HepG2 (cell line): Measurements from ENCODE around the gene PAK1. TPM values are rescaled to one million over a fixed set of nuclear protein-coding genes. Genes with fewer than 3 reads are reported as not detected.

Experiments
- ATAC-seq: fragments of 200-7000 bp; cut with Tn5 transposase; 3 replicates; pipeline ENCODE4 v1.9.1; 2020; ENCODE audit warnings: mild to moderate bottlenecking, moderate library complexity
- BruUV-seq: library from RNA; stranded (reverse); fragments of 400-500 nt; replicated peaks from 2 replicates; lab custom pipeline; 2021; lab: Mats Ljungman, UMichigan
- CTCF ChIA-PET: fragments of 300-600 bp; formaldehyde crosslinking; extraction: SDS; loops from one replicate; lab custom pipeline; 2021; ENCODE audit warnings: low total read pairs, inconsistent platforms, low intra/inter-chr PET ratio; lab: Yijun Ruan, JAX
- POLR2A ChIA-PET: fragments of 350-600 bp; sonication (Branson Sonifier 250); formaldehyde crosslinking; loops from one replicate; lab custom pipeline; 2020; ENCODE audit warnings: antibody characterized with exemption, inconsistent platforms; lab: Yijun Ruan, JAX
- DNase-seq: peaks from one replicate; pipeline ENCODE4 v3.0.0-alpha.2; 2015; ENCODE audit warnings: low spot score
- FAIRE-seq: peaks from 3 replicates; lab custom pipeline; 2011; peaks lifted over from hg19 to GRCh38; lab: Jason Lieb, UNC
- H2AFZ ChIP-seq: one replicate; pipeline ENCODE4 v1.6.1; 2011; ENCODE audit warnings: low read length, inconsistent platforms
- H3K27ac ChIP-seq: fragments of 300-600 bp; 3 replicates; pipeline ENCODE4 v1.8.0; 2011; ENCODE audit warnings: mixed run types, mild to moderate bottlenecking, mixed read lengths, low read length, inconsistent platforms; ENCODE audit not compliant: insufficient read depth; ENCODE audit errors: extremely low read length
- H3K27me3 ChIP-seq, 2 experiments: fragments of 200-600 bp in 1 of 2; 2 replicates in 1 of 2; 3 replicates in 1 of 2; pipeline versions ENCODE4 v1.6.0 to v1.8.0; 2011; ENCODE audit warnings: low read length in 2 of 2, mild to moderate bottlenecking in 2 of 2, moderate library complexity in 2 of 2, inconsistent platforms in 1 of 2; ENCODE audit not compliant: insufficient read depth in 2 of 2, control insufficient read depth in 1 of 2
- H3K36me3 ChIP-seq, 2 experiments: fragments of 200-600 bp in 1 of 2; replicated peaks in 1 of 2; 2 replicates in 1 of 2; 3 replicates in 1 of 2; pipeline versions ENCODE4 v1.5.1 to v1.8.0; 2011; ENCODE audit warnings: low read length in 2 of 2, inconsistent platforms in 1 of 2; ENCODE audit not compliant: insufficient read depth in 2 of 2, control insufficient read depth in 1 of 2
- H3K4me1 ChIP-seq: 2 replicates; pipeline ENCODE4 v1.5.1; 2012; ENCODE audit warnings: low read length, inconsistent platforms; ENCODE audit not compliant: insufficient read depth
- H3K4me2 ChIP-seq: 2 replicates; pipeline ENCODE4 v1.6.0; 2011; ENCODE audit warnings: low read depth, low read length, inconsistent platforms
- H3K4me3 ChIP-seq, 3 experiments: fragments of 200-600 bp in 1 of 3; sonication (generic), shearing (Covaris generic) in 1 of 3; replicated peaks in 1 of 3; 2 replicates each; pipeline ENCODE4 v1.5.1; 2011 to 2016; ENCODE audit warnings: low read length in 3 of 3, inconsistent platforms in 2 of 3, low read depth in 2 of 3, mild to moderate bottlenecking in 2 of 3, control low read depth in 1 of 3, mixed read lengths in 1 of 3; ENCODE audit not compliant: insufficient read depth in 1 of 3
- H3K79me2 ChIP-seq: one replicate; pipeline ENCODE4 v1.6.1; 2011; ENCODE audit warnings: low read length, inconsistent platforms; ENCODE audit not compliant: insufficient read depth
- H3K9ac ChIP-seq: 2 replicates; pipeline ENCODE4 v1.6.0; 2011; ENCODE audit warnings: mild to moderate bottlenecking, low read depth, low read length, inconsistent platforms; ENCODE audit not compliant: insufficient read depth
- H3K9me3 ChIP-seq: 2 replicates; pipeline ENCODE4 v1.5.1; 2012; ENCODE audit warnings: mild to moderate bottlenecking, low read length
- H4K20me1 ChIP-seq: 2 replicates; pipeline ENCODE4 v1.6.0; 2011; ENCODE audit warnings: inconsistent platforms, mild to moderate bottlenecking, low read length, moderate library complexity; ENCODE audit not compliant: insufficient read depth
- CCAR2 ChIP-seq: fragments of 200-400 bp; formaldehyde crosslinking; optimal IDR thresholded peaks from 2 replicates; pipeline ENCODE3; 2018; ENCODE audit warnings: low read depth, mild to moderate bottlenecking, low read length, moderate library complexity
- CENPT ChIP-seq: sonication (generic); formaldehyde crosslinking; IDR thresholded peaks from 2 replicates; pipeline ENCODE4 v1.8.0; 2022; ENCODE audit warnings: low read depth, mild to moderate bottlenecking, moderate library complexity, missing genetic modification reagents
- KAT7 ChIP-seq: IDR thresholded peaks from 2 replicates; pipeline ENCODE4 v1.6.1; 2018; ENCODE audit warnings: borderline replicate concordance, missing compliant biosample characterization
- KLF12 ChIP-seq: sonication (generic); formaldehyde crosslinking; IDR thresholded peaks from 2 replicates; pipeline ENCODE4 v1.4.0; 2020; ENCODE audit warnings: missing genetic modification reagents, borderline replicate concordance
- NCOA1 ChIP-seq: sonication (generic); formaldehyde crosslinking; IDR thresholded peaks from 2 replicates; pipeline ENCODE4 v1.9.0; 2021; ENCODE audit warnings: missing genetic modification reagents
- SRSF1 ChIP-seq: fragments of 200-400 bp; formaldehyde crosslinking; optimal IDR thresholded peaks from 2 replicates; pipeline ENCODE3; 2017; ENCODE audit warnings: mild to moderate bottlenecking, low read depth, low read length, moderate library complexity
- TAF15 ChIP-seq: fragments of 200-400 bp; formaldehyde crosslinking; IDR thresholded peaks from one replicate; pipeline ENCODE4 v1.6.1; 2018; ENCODE audit warnings: mild to moderate bottlenecking, low read depth, low read length; ENCODE audit not compliant: poor library complexity, severe bottlenecking
- ZBTB8A ChIP-seq: sonication (generic); formaldehyde crosslinking; IDR thresholded peaks from 2 replicates; pipeline ENCODE4 v1.4.0; 2020; ENCODE audit warnings: mild to moderate bottlenecking, low read depth, missing genetic modification reagents, borderline replicate concordance
- ZFP36L2 ChIP-seq: sonication (generic); formaldehyde crosslinking; IDR thresholded peaks from 2 replicates; pipeline ENCODE4 v1.4.0; 2020; ENCODE audit warnings: missing genetic modification reagents
- ZFY ChIP-seq: sonication (generic); formaldehyde crosslinking; IDR thresholded peaks from 2 replicates; pipeline ENCODE4 v1.4.0; 2020; ENCODE audit warnings: missing genetic modification reagents
- ZMAT3 ChIP-seq: sonication (generic); formaldehyde crosslinking; conservative IDR thresholded peaks from 2 replicates; pipeline ENCODE4 v1.7.0; 2021; ENCODE audit warnings: missing genetic modification reagents
- ZNF616 ChIP-seq: sonication (generic); formaldehyde crosslinking; IDR thresholded peaks from 2 replicates; pipeline ENCODE4 v1.5.0; 2020; ENCODE audit warnings: low read depth, mild to moderate bottlenecking, missing genetic modification reagents
- WGBS: methylation state at CpG from one replicate; pipeline ENCODE4 v1.1.6; 2017; ENCODE audit warnings: low lambda C conversion rate; 5-methylcytosine and 5-hydroxymethylcytosine counted together
- in situ Hi-C: cut with HindIII; loops from 2 replicates; pipeline ENCODE4 v1.10.0; 2017; ENCODE audit warnings: low pct_unique_long_range_greater_than_20kb; ENCODE audit not compliant: extremely low pct_ligation_motif_present
- intact Hi-C: fragments of 100-400 bp; cut with micrococcal nuclease; formaldehyde crosslinking; loops from one replicate; pipeline ENCODE4 v1.10.0; 2022; ENCODE audit not compliant: unreplicated experiment
- polyA plus RNA-seq, 8 experiments: library from polyadenylated mRNA; depleted of rRNA in 3 of 8; stranded (reverse) in 7 of 8; unstranded in 1 of 8; fragments of >200 nt; fragmentation: Illumina TruSeq in 4 of 8; extraction: Trizol in 4 of 8; gene quantifications; 2 replicates each; pipeline versions ENCODE4 v1.2.1 to v1.2.3, GENCODE V29; 2011 to 2016; ENCODE audit warnings: low read depth in 4 of 8, missing spikeins in 1 of 8, mixed read lengths in 1 of 8; ENCODE audit not compliant: insufficient read depth in 1 of 8
- total RNA-seq, 5 experiments: library from RNA; depleted of rRNA; stranded (reverse); fragments of >200 nt; fragmentation: Illumina TruSeq; extraction: Trizol; gene quantifications; 2 replicates each; pipeline ENCODE4 v1.2.3, GENCODE V29; 2016; ENCODE audit warnings: low read depth in 1 of 5
- TF ChIP-seq, protein P1 (sequence below): sonication (generic); formaldehyde crosslinking; IDR thresholded peaks from 2 replicates; pipeline ENCODE4 v1.8.0; 2023; ENCODE audit warnings: mild to moderate bottlenecking, missing genetic modification reagents
- TF ChIP-seq, protein P2 (sequence below): IDR thresholded peaks from 2 replicates; pipeline ENCODE4 v1.6.1; 2016; ENCODE audit warnings: mild to moderate bottlenecking, missing biosample characterization, missing genetic modification reagents

Gene PAK1
- total and polyA plus RNA-seq, 2 of the 13 experiments (the other 11 are each of a cell fraction or from before 2014, with no cell fraction given), result 1.5 to 4.3 TPM

DNA sequence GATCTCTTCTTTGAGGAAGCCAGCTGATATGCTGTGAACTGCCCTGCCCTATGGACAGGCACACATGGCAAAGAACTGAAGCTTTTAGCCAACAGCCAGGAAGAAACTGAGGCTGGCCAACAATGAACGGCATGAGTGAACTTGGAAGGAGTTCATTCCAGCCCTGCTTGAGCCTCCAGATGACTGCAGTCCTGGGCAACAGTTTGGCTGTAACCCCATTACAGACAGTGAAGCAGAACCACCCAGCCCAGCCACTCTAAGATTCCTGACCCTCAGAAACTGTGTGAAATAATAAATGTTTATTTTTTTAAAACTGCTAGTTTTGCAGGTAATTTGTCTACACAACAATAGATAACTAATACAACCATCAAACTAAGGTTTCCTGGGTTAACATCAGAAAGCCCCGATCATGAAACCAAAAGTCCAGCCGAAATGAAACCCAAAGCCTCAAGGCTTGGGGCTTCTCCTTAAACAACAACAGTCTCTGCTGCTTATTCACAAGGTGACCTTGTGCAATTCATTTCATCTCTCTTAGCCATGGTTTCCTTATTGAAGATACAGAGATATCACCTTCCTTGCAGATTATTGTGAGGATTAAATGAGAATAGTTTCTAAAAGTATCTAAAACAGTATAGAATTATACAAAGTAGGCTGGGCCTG, 31.4 kb downstream of the PAK1 start:
- in situ Hi-C loops (no loop called here), intact Hi-C loops (no loop called here)
- Histone ChIP-seq H3K4me1 (peaks cover 18% of the 10 kb centered on the region), H3K4me3 (no peak overlapping the region), H3K36me3 (no peaks in the 10 kb centered on the region), H3K27me3 (no peaks in the 10 kb centered on the region), H2AFZ (no peak overlapping the region), H3K4me2 (no peak overlapping the region), H4K20me1 (no peaks in the 10 kb centered on the region), H3K79me2 (no peaks in the 10 kb centered on the region), H3K9me3 (no peaks in the 10 kb centered on the region), H3K27ac (no peak overlapping the region), H3K9ac (no peak overlapping the region)
- DNase-seq (no peak), ATAC-seq (no peak), FAIRE-seq (no peak)
- BruUV-seq, result no TSS peak
- POLR2A ChIA-PET, result no interaction called here
- 71% methylated on average over 3 of the region's 3 CpGs for WGBS
- TF ChIP-seq ZNF616 (no peak), KAT7 (CRISPR knock-in tag) (no peak), ZMAT3 (CRISPR knock-in tag) (no peak), TAF15 (no peak), ZFY (CRISPR knock-in tag) (no peak), NCOA1 (no peak), ZFP36L2 (CRISPR knock-in tag) (no peak)
- TF ChIP-seq, protein P1, sequence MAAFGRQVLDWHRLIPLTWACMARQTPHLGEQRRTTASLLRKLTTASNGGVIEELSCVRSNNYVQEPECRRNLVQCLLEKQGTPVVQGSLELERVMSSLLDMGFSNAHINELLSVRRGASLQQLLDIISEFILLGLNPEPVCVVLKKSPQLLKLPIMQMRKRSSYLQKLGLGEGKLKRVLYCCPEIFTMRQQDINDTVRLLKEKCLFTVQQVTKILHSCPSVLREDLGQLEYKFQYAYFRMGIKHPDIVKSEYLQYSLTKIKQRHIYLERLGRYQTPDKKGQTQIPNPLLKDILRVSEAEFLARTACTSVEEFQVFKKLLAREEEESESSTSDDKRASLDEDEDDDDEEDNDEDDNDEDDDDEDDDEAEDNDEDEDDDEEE (CRISPR knock-in tag), result no peak
- CTCF ChIA-PET, result no interaction called here

DNA sequence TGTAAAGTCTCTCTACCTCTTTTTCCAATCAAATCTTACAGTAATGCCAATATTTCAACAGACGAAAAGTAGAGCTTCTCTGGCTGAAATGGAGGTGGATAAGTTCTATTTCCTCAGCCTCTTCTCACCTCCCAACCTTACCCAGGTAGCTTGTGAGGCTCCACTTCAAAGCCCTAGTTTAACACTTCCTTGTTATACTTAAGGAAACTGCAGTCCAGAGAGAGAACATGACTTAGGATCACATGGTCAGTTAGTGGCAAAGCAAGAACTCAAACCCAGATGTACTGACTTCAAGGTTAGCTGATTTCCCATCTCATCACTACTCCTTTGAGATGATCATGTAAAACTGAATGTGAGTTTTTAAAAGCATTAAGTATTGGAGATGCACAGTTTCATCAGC, 32.5 kb downstream of the PAK1 start:
- H3K9ac ChIP-seq, result no peak overlapping the region
- no peak overlapping the region for H2AFZ ChIP-seq
- H3K4me1 ChIP-seq, result peaks cover 11% of the 10 kb centered on the region
- no peaks in the 10 kb centered on the region for H3K9me3 ChIP-seq
- CTCF ChIA-PET, result no interaction called here
- 13% methylated on average over 1 of the region's 1 CpG for WGBS
- no peaks in the 10 kb centered on the region for H4K20me1 ChIP-seq
- DNase-seq, result no peak
- no TSS peak for BruUV-seq
- in situ Hi-C loops, result no loop called here
- H3K4me3 ChIP-seq, result no peak overlapping the region
- TF ChIP-seq, protein P2, sequence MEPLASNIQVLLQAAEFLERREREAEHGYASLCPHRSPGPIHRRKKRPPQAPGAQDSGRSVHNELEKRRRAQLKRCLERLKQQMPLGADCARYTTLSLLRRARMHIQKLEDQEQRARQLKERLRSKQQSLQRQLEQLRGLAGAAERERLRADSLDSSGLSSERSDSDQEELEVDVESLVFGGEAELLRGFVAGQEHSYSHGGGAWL, result no peak
- TF ChIP-seq ZBTB8A (no peak), CCAR2 (no peak), CENPT (CRISPR knock-in tag) (no peak), KLF12 (CRISPR knock-in tag) (no peak), SRSF1 (no peak), ZFP36L2 (CRISPR knock-in tag) (no peak)
- intact Hi-C loops, result no loop called here
- POLR2A ChIA-PET, result no interaction called here
- H3K27ac ChIP-seq, result no peak overlapping the region
- no peaks in the 10 kb centered on the region for H3K36me3 ChIP-seq
- no peaks in the 10 kb centered on the region for H3K79me2 ChIP-seq
- ATAC-seq, result no peak
- H3K27me3 ChIP-seq, result no peaks in the 10 kb centered on the region
- no peak for FAIRE-seq
- no peak overlapping the region for H3K4me2 ChIP-seq
